Measurements from ENCODE around the gene GALNT2. TPM values are rescaled to one million over a fixed set of nuclear protein-coding genes. Genes with fewer than 3 reads are reported as not detected.

GALNT2 gene
- polyA plus RNA-seq, 6 donors from 2014 or later = 15.1 to 22.4 (median 17.5) TPM

DNA sequence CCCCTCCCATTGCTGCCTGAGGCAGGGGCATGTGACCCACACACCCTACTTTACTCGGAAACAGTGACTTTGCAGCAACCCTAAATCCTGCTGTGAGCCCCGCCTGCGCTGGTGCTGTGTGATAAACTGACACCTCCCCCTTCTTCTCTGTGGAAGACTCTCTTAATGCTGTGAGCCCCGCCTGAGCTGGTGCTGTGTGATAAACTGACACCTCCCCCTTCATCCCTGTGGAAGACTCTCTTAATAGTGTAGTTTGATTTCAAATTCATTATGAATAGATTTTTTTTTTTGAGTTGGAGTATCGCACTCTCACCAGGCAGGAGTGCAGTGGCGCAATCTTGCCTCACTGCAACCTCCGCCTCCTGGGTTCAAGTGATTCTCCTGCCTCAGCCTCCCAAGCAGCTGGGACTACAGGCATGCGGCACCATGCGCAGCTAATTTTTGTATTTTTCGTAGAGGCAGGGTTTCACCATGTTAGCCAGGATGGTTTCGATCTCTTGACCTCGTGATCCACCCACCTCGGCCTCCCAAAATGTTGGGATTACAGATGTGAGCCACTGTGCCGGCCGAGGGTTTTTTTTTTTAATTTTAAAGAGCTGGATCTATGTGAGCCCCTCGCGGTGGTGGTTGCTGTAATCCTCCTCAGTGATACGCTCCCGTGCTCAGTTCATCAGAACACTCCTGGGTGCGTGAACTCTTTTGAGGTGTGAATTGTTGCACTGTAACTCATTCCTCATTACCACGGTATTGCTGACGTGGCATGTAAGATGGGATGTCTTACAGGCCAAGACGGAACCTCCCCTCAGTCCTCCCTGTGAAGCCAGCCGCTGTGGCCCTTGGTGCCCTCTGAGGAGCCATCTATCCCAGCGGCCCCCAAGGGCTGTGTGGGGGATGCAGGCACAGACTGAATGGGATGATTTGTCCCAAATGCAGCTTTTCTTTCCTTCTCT, 60.3 kb downstream of the GALNT2 start:
- H3K4me1 Mint-ChIP-seq = peaks cover 60 to 73% (median 68%) of the 10 kb centered on the region in 3 donors
- no peaks in the 10 kb centered on the region for H3K27me3 Mint-ChIP-seq
- peak; percentile 22 to 37 for ATAC-seq (ENCODE audit: low read depth in 2 of 2)
- peak; percentile 46 for DNase-seq
- no peaks in the 10 kb centered on the region for H3K9me3 Mint-ChIP-seq
- H3K36me3 Mint-ChIP-seq = no peaks in the 10 kb centered on the region
- peak overlapping the region in 7 of 8 donors; percentile 28 to 80 (median 58) for H3K4me3 Mint-ChIP-seq
- H3K27ac Mint-ChIP-seq = peak overlapping the region; percentile 16 to 98 (median 84)

DNA sequence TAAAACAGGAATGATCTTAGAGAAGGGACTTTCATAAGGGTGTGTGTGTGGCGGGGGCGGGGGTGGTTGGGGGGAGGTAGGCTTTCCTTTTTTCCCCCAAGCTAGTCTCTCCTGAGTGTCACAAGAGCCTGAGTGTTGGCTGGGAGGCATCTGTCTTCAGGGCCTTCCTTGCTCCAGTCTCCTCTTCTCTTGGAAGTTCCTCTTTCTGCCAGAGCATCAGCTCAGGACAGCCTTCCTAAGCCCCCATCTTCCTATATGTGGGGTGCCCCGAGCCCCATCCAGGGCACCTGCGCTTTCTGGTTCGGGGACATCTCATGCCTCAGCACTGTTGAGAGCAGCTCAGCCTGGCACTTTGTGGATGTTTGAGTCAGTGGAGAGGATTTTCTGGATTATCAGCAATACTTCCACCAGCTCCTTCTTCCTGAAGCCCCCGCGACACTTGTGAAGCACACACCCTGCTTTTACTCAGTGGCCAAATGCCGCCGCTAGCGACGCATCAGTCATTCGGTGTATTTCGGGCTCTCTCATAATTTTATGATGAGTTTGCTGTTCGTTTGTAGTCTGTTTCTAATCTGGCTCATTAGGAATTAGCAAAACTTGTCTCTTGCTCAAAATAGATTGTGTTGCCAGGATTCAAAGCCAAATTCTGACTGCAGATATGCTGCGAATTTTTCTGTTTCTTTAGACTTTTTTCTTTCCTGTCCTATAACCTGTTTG, 61.7 kb downstream of the GALNT2 start:
- Mint-ChIP-seq H3K4me1 (peaks cover 52 to 69% (median 68%) of the 10 kb centered on the region in 3 donors), H3K27ac (peak overlapping the region in 4 of 6 donors; percentile 37 to 89 (median 72)), H3K36me3 (no peaks in the 10 kb centered on the region), H3K27me3 (no peaks in the 10 kb centered on the region), H3K9me3 (no peaks in the 10 kb centered on the region), H3K4me3 (no peak overlapping the region)
- no peak for ATAC-seq (ENCODE audit: low read depth in 2 of 2)
- no peak for DNase-seq

DNA sequence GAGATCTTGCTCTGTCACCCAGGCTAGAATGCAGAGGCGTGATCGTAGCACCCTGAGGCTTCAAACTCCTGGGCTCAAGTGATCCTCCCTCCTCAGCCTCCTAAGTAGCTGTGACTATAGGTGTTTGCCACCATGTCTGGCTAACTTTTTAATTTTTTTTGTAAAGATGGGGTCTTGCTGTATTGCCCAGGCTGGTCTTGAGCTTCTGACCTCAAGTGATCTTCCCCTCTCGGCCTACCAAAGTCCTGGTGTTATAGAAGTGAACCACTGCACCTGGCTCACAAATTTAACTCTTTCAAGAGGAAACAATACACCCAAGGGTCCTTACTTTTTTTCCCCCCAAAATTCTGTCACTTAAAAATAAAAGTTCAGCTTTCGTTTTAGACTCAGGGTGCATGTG, 62.3 kb downstream of the GALNT2 start:
- no peak for DNase-seq
- H3K4me1 Mint-ChIP-seq = peaks cover 47 to 69% (median 68%) of the 10 kb centered on the region in 3 donors
- H3K36me3 Mint-ChIP-seq = no peaks in the 10 kb centered on the region
- no peak for ATAC-seq (ENCODE audit: low read depth in 2 of 2)
- H3K9me3 Mint-ChIP-seq = no peaks in the 10 kb centered on the region
- H3K27me3 Mint-ChIP-seq = no peaks in the 10 kb centered on the region
- H3K4me3 Mint-ChIP-seq = peak overlapping the region in 1 of 8 donors; percentile 64
- peak overlapping the region in 1 of 6 donors; percentile 73 for H3K27ac Mint-ChIP-seq

DNA sequence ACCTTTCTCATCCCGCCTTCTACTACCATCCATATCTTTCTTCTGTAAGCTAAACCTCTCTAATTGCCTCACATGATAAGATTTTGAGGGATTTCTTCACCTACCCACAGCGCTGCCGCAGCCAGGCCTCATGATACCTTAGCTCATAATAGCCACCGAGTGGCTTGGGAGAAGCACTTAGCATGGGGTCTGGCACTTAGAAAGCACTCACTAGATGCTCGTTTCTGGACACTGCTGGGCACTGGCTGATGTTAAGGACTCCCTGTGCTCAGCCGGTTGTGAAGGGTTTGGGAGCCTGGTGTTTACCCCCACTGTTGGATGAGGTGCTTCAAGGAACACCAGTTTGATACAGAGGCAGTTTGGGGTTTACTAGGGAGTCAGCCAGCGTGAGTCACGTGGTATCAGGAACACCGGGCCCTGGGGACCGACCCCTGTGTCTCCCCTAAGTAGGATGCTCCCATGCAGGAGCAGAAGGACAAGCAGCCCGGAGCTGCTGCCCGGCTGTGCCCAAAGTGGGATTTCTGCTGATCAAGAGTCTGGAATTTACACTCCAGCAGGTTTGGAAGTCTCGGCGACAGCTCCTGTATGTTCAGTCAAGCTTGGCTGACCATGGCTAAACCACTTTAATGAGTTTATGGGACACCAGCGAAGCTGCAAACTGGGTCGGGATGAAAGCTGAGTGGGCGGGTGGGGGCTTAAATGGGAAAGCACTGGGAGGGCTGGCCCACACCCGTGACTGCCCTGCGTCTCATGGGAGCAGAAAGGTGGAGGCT, 63.3 kb downstream of the GALNT2 start:
- no peaks in the 10 kb centered on the region for H3K27me3 Mint-ChIP-seq
- no peaks in the 10 kb centered on the region for H3K9me3 Mint-ChIP-seq
- peaks cover 44 to 68% (median 61%) of the 10 kb centered on the region in 3 donors for H3K4me1 Mint-ChIP-seq
- H3K27ac Mint-ChIP-seq = peak overlapping the region in 4 of 6 donors; percentile 9 to 88 (median 26)
- no peak for DNase-seq
- no peaks in the 10 kb centered on the region for H3K36me3 Mint-ChIP-seq
- ATAC-seq (ENCODE audit: low read depth in 2 of 2) = no peak
- no peak overlapping the region for H3K4me3 Mint-ChIP-seq

DNA sequence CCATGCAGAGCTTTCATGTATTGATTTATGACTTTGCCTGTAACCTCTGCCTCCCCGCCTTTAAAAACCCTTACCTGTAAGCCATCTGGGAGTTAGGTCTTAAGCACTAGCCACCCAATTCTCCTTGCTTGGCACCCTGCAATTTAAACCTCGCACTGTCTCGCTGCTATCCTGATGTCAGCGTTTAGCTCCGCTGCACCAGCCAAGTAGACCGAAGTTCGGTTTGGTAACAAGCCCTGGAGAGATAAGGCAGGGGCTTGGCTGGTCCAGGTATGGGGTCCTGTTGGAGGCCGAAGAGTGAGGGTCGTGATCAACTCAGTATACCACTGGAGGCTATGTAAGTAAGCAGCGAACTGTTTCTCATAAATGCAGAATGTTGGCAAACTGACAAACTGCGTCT, 64.4 kb downstream of the GALNT2 start:
- Mint-ChIP-seq H3K4me1 (peaks cover 33 to 64% (median 52%) of the 10 kb centered on the region in 3 donors), H3K27ac (peak overlapping the region in 2 of 6 donors; percentile 27 to 47), H3K4me3 (no peak overlapping the region), H3K9me3 (no peaks in the 10 kb centered on the region), H3K36me3 (no peaks in the 10 kb centered on the region), H3K27me3 (no peaks in the 10 kb centered on the region)
- DNase-seq = no peak
- no peak for ATAC-seq (ENCODE audit: low read depth in 2 of 2)

DNA sequence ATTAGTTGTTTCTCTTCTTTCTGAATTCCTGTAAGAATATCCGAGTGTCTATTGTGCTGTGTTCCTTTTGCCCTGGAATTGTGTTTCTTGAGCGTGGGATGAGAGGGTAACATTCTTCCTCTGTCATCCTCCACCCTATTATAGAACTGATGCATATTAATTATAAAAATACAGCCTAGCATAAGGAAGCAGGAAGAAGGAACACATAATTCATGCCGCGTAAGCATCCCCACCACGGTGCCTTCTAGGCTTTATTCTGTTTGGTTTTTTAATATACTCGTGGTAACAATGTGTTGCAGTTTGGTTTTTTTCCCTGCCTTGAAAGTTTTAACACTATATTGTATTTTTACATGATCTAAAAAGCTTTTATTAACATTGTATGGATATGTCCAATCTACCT, 65.7 kb downstream of the GALNT2 start:
- Mint-ChIP-seq H3K4me3 (no peak overlapping the region), H3K27me3 (no peaks in the 10 kb centered on the region), H3K9me3 (no peaks in the 10 kb centered on the region), H3K4me1 (peaks cover 24 to 57% (median 39%) of the 10 kb centered on the region in 3 donors), H3K27ac (peak overlapping the region in 2 of 6 donors; percentile 20 to 28), H3K36me3 (no peaks in the 10 kb centered on the region)
- ATAC-seq (ENCODE audit: low read depth in 2 of 2) (no peak), DNase-seq (no peak)

DNA sequence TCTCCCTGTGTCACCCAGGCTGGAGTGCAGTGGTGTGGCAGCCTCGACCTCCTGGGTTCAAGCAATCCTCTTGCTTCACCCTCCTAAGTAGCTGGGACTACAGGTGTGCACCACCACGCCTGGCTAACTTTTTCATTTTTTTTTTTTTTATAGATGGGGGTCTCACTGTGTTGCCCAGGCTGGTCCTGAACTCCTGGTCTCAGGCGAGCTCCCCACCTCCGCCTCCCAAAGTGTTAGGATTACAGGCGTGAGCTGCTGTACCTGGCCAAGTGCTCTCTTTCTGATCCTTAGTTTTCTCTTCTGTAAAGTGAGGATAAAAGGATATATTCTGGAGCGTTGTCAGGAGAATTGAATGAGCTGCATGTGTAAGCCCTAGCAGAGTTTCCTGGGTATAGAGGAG, 68.7 kb downstream of the GALNT2 start:
- no peaks in the 10 kb centered on the region for H3K27me3 Mint-ChIP-seq
- H3K4me1 Mint-ChIP-seq = peaks cover 20 to 53% (median 32%) of the 10 kb centered on the region in 3 donors
- H3K4me3 Mint-ChIP-seq = no peak overlapping the region
- DNase-seq = no peak
- no peak overlapping the region for H3K27ac Mint-ChIP-seq
- no peaks in the 10 kb centered on the region for H3K36me3 Mint-ChIP-seq
- H3K9me3 Mint-ChIP-seq = no peaks in the 10 kb centered on the region
- no peak for ATAC-seq (ENCODE audit: low read depth in 2 of 2)

DNA sequence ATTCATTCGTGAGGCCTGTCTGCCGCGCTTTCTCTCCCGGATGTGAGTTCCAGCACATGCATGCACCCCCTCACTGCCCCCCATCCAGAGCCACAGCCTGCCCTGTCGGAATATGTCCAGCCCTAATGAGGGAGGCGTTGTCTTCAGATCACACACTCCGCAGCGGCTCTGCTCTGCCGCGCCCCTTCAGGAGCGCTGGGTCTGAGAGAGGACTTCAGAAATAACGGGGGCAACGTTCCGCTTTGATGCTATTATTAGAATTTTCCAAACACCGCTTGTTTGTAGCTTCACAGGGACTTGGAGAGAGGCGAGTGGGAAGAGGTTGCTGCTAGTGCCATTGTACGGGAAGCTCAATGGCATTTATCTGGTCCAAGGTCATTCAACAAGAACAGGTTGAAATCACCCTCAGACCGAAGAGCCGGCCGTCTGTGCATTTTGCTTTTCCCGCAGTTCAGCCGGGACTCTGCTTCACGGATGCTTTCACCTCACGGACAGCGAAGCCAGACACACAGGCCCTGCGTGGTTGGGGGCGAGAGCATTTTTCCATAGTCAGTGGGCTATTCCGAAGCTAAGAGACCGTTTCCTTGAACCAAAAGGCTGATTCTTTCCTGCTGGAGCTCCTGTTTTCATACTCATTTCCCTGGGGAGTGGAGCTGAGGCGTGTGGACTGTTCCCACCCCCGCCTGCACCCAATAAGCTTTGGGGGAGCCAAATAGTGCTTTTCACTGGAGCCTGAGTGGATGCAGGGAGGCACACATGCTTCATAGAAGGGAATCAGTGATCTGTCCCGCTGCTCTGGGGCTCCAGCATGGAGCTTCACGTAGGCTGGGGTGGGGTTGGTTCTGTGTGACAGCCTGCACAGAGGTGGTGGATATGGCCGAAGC, 69.7 kb downstream of the GALNT2 start:
- no peaks in the 10 kb centered on the region for H3K27me3 Mint-ChIP-seq
- peak overlapping the region in 3 of 6 donors; percentile 9 to 73 (median 11) for H3K27ac Mint-ChIP-seq
- no peaks in the 10 kb centered on the region for H3K9me3 Mint-ChIP-seq
- H3K4me1 Mint-ChIP-seq = peaks cover 22 to 53% (median 32%) of the 10 kb centered on the region in 3 donors
- H3K4me3 Mint-ChIP-seq = no peak overlapping the region
- ATAC-seq (ENCODE audit: low read depth in 2 of 2) (no peak), DNase-seq (no peak)
- no peaks in the 10 kb centered on the region for H3K36me3 Mint-ChIP-seq

DNA sequence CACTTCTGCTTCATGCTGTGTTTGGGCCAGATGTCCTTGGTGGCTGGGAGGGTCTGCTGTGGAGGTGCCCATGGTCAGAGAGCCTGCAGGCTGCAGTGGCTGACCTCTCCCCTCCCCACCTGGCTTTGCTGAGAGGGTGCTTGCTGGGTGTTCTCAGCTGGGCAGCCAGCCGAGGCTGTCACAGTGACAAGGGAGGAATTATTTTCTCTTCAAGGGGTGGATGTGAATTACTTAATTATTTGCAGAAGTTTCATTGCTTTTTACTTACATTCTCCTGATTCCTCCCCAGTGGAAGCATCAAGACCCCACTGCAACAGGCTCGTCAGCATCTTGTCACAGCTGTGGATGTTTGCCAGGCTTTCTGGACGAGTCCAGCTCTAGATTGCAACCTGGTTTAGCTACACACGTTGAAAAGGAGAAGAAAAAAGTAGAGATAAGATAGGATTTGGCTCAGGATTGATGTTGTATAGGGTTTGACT, 70.3 kb downstream of the GALNT2 start:
- H3K27ac Mint-ChIP-seq = peak overlapping the region in 2 of 6 donors; percentile 9 to 11
- H3K4me1 Mint-ChIP-seq = peaks cover 16 to 48% (median 27%) of the 10 kb centered on the region in 3 donors
- H3K4me3 Mint-ChIP-seq = no peak overlapping the region
- no peaks in the 10 kb centered on the region for H3K36me3 Mint-ChIP-seq
- no peaks in the 10 kb centered on the region for H3K27me3 Mint-ChIP-seq
- no peaks in the 10 kb centered on the region for H3K9me3 Mint-ChIP-seq
- no peak for ATAC-seq (ENCODE audit: low read depth in 2 of 2)
- no peak for DNase-seq

DNA sequence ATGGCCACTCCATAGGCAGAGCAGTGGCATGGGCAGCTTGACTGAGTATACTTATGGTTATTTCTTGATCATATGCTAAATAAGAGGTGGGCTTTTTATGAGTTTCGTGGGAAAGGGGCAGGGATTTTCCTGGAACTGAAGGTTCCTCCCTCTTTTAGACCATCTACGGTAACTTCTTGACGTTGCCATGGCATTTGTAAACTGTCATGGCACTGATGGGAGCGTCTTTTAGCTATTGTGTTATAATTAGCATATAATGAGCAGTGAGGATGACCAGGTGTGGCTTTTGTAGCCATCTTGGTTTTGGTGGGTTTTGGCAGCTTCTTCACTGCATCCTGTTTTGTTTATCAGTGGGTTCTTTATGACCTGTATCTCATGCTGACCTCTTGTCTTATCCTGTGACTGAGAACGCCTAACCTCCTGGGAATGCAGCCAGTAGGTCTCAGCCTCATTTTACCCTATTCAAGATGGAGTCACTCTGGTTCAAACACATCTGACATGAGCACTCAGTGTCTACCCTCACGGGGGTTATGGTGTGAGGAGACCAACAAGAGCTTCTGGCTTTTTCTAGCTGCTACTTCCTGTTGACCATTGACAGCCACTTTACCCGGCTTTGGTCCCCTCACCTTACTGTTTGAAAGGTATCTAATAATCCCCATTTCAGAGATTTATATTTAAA, 71.7 kb downstream of the GALNT2 start:
- DNase-seq = no peak
- H3K27me3 Mint-ChIP-seq = no peaks in the 10 kb centered on the region
- no peak for ATAC-seq (ENCODE audit: low read depth in 2 of 2)
- H3K4me3 Mint-ChIP-seq = no peak overlapping the region
- H3K9me3 Mint-ChIP-seq = no peaks in the 10 kb centered on the region
- H3K36me3 Mint-ChIP-seq = no peaks in the 10 kb centered on the region
- H3K27ac Mint-ChIP-seq = no peak overlapping the region
- H3K4me1 Mint-ChIP-seq = peaks cover 15 to 45% (median 30%) of the 10 kb centered on the region in 3 donors

DNA sequence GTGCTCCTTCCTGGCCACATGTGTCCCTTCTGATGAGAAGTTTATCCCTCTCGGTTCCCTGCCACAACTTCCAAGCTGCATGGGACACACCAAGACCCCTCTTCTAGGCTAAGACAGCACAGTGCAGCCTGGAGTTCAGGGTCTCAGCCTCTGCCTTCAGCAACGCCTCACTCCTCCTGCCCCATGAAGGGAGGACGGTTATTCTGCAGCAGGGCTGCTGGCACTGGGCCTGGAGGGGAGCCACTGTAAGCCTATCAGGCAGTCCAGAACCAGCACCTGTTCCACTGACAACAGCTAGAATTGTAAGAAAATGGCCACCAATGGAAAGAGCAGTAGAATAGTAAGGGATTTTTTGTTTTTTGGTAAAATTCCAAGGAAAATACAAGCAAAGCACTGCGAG, 72.3 kb downstream of the GALNT2 start:
- Mint-ChIP-seq H3K36me3 (no peaks in the 10 kb centered on the region), H3K27ac (peak overlapping the region in 2 of 6 donors; percentile 73 to 91), H3K4me3 (no peak overlapping the region), H3K4me1 (peaks cover 14 to 45% (median 30%) of the 10 kb centered on the region in 3 donors), H3K9me3 (no peaks in the 10 kb centered on the region), H3K27me3 (no peaks in the 10 kb centered on the region)
- ATAC-seq (ENCODE audit: low read depth in 2 of 2) = no peak
- no peak for DNase-seq

DNA sequence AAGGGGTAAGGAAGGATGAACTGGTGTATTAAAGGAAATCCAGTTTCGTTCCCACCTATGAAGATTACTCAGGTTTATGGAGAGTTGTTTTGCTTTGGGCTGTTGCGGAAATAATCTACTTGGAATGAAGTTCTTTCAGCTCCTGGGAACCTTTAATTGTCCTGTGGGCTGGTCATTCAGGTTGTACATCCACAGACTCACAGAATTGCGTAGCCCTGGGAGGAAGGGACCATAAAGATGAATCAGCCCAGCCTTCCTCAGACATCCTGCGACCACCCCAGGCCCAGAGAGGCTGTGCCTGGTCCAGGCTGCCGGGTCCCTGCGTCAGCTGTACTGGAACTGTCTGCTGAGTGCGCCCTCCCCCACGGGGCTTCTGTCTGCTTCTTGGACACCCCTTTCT, 72.7 kb downstream of the GALNT2 start:
- no peak for DNase-seq
- Mint-ChIP-seq H3K4me3 (no peak overlapping the region), H3K4me1 (peaks cover 14 to 45% (median 31%) of the 10 kb centered on the region in 3 donors), H3K27ac (no peak overlapping the region), H3K36me3 (no peaks in the 10 kb centered on the region), H3K9me3 (no peaks in the 10 kb centered on the region), H3K27me3 (no peaks in the 10 kb centered on the region)
- ATAC-seq (ENCODE audit: low read depth in 2 of 2) = no peak

Measured in naive B cell (primary cell).